ENCODE results near the gene RAPGEF6. TPM values are rescaled to one million over a fixed set of nuclear protein-coding genes. Genes with fewer than 3 reads are reported as not detected.
A peak's percentile ranks its signal among the peaks of the same experiment; 100 is the strongest.
"Not testable (repeated sequence)": the region's sequence is repeated elsewhere in the genome, so short reads cannot be mapped to it uniquely, and the experiment has no call there.

RAPGEF6 gene
- total and polyA plus RNA-seq, 5 donors = 2.7 to 16.3 (median 13.3) TPM

- H3K9me3 ChIP-seq (ENCODE audit: control insufficient read depth, low read length) = no peaks in the 10 kb centered on the region
- no peaks in the 10 kb centered on the region for H3K27me3 ChIP-seq (ENCODE audit: control insufficient read depth, insufficient read depth)
- H3K27ac ChIP-seq (ENCODE audit: low read length) = no peak overlapping the region
- no peak for ATAC-seq
- H3K4me1 ChIP-seq (ENCODE audit: control insufficient read depth, insufficient read depth, low read length) = peaks cover 2% of the 10 kb centered on the region
- 77% methylated on average over 4 of the region's 4 CpGs for whole genome bisulfite sequencing
- DNase-seq = no peak
- intact Hi-C loops (cut with DNase I) = no loop called here
- no peak overlapping the region for H3K4me3 ChIP-seq (ENCODE audit: low read length)
Measured at GRCh38 chr5:131627207-131627865, 7.7 kb downstream of the RAPGEF6 start.

GRCh38 chr5:131622633-131623032, 12.4 kb downstream of the RAPGEF6 start:
- DNase-seq = no peak
- ATAC-seq = peak in 1 of 2 donors; percentile 64
- intact Hi-C loops (cut with DNase I) = no loop called here
- no peak overlapping the region for H3K4me3 ChIP-seq (ENCODE audit: low read length)
- no peak overlapping the region for H3K27ac ChIP-seq (ENCODE audit: low read length)
- no peaks in the 10 kb centered on the region for H3K27me3 ChIP-seq (ENCODE audit: control insufficient read depth, insufficient read depth)
- H3K9me3 ChIP-seq (ENCODE audit: control insufficient read depth, low read length) = no peaks in the 10 kb centered on the region
- no peaks in the 10 kb centered on the region for H3K4me1 ChIP-seq (ENCODE audit: control insufficient read depth, insufficient read depth, low read length)
- WGBS = 68% methylated on average over 2 of the region's 2 CpGs

GRCh38 chr5:131621164-131621563, 13.9 kb downstream of the RAPGEF6 start:
- intact Hi-C loops (cut with DNase I); H3K4me1 ChIP-seq (ENCODE audit: control insufficient read depth, insufficient read depth, low read length); H3K4me3 ChIP-seq (ENCODE audit: low read length); DNase-seq; H3K27ac ChIP-seq (ENCODE audit: low read length); ATAC-seq; H3K27me3 ChIP-seq (ENCODE audit: control insufficient read depth, insufficient read depth); H3K9me3 ChIP-seq (ENCODE audit: control insufficient read depth, low read length): not testable (repeated sequence)
- WGBS = 96% methylated on average over 2 of the region's 2 CpGs

GRCh38 chr5:131619102-131619501, 15.9 kb downstream of the RAPGEF6 start:
- no peaks in the 10 kb centered on the region for H3K9me3 ChIP-seq (ENCODE audit: control insufficient read depth, low read length)
- no peak overlapping the region for H3K27ac ChIP-seq (ENCODE audit: low read length)
- intact Hi-C loops (cut with DNase I) = no loop called here
- DNase-seq (no peak), ATAC-seq (no peak)
- H3K4me3 ChIP-seq (ENCODE audit: low read length) = no peak overlapping the region
- H3K4me1 ChIP-seq (ENCODE audit: control insufficient read depth, insufficient read depth, low read length) = peaks cover 1% of the 10 kb centered on the region
- WGBS = 71% methylated on average over 8 of the region's 8 CpGs
- H3K27me3 ChIP-seq (ENCODE audit: control insufficient read depth, insufficient read depth) = no peaks in the 10 kb centered on the region

- Histone ChIP-seq H3K27ac (ENCODE audit: low read length) (no peak overlapping the region), H3K4me1 (ENCODE audit: control insufficient read depth, insufficient read depth, low read length) (peaks cover 1% of the 10 kb centered on the region), H3K9me3 (ENCODE audit: control insufficient read depth, low read length) (no peaks in the 10 kb centered on the region), H3K27me3 (ENCODE audit: control insufficient read depth, insufficient read depth) (no peaks in the 10 kb centered on the region), H3K4me3 (ENCODE audit: low read length) (no peak overlapping the region)
- WGBS = 78% methylated on average over 11 of the region's 11 CpGs
- intact Hi-C loops (cut with DNase I) = no loop called here
- DNase-seq (no peak), ATAC-seq (no peak)
Measured at GRCh38 chr5:131617140-131617822, 17.7 kb downstream of the RAPGEF6 start.

- H3K4me1 ChIP-seq (ENCODE audit: control insufficient read depth, insufficient read depth, low read length) = peaks cover 1% of the 10 kb centered on the region
- intact Hi-C loops (cut with DNase I) = no loop called here
- no peak overlapping the region for H3K4me3 ChIP-seq (ENCODE audit: low read length)
- DNase-seq = no peak
- no peaks in the 10 kb centered on the region for H3K9me3 ChIP-seq (ENCODE audit: control insufficient read depth, low read length)
- H3K27ac ChIP-seq (ENCODE audit: low read length) = no peak overlapping the region
- H3K27me3 ChIP-seq (ENCODE audit: control insufficient read depth, insufficient read depth) = no peaks in the 10 kb centered on the region
- 85% methylated on average over 2 of the region's 2 CpGs for WGBS
- ATAC-seq = no peak
Measured at GRCh38 chr5:131615957-131616356, 19.1 kb downstream of the RAPGEF6 start.

GRCh38 chr5:131613423-131613822, 21.6 kb downstream of the RAPGEF6 start:
- Histone ChIP-seq H3K9me3 (ENCODE audit: control insufficient read depth, low read length) (no peaks in the 10 kb centered on the region), H3K4me1 (ENCODE audit: control insufficient read depth, insufficient read depth, low read length) (peaks cover 7% of the 10 kb centered on the region), H3K4me3 (ENCODE audit: low read length) (no peak overlapping the region), H3K27me3 (ENCODE audit: control insufficient read depth, insufficient read depth) (no peaks in the 10 kb centered on the region), H3K27ac (ENCODE audit: low read length) (no peak overlapping the region)
- intact Hi-C loops (cut with DNase I) = no loop called here
- ATAC-seq = no peak
- no peak for DNase-seq

GRCh38 chr5:131611064-131611381, 24.0 kb downstream of the RAPGEF6 start:
- ATAC-seq (no peak), DNase-seq (no peak)
- H3K27me3 ChIP-seq (ENCODE audit: control insufficient read depth, insufficient read depth) = no peaks in the 10 kb centered on the region
- intact Hi-C loops (cut with DNase I) = no loop called here
- no peak overlapping the region for H3K27ac ChIP-seq (ENCODE audit: low read length)
- peaks cover 12% of the 10 kb centered on the region for H3K4me1 ChIP-seq (ENCODE audit: control insufficient read depth, insufficient read depth, low read length)
- 94% methylated on average over 2 of the region's 2 CpGs for WGBS
- H3K9me3 ChIP-seq (ENCODE audit: control insufficient read depth, low read length) = no peaks in the 10 kb centered on the region
- H3K4me3 ChIP-seq (ENCODE audit: low read length) = no peak overlapping the region

GRCh38 chr5:131610198-131611063, 24.6 kb downstream of the RAPGEF6 start:
- ATAC-seq = no peak
- Histone ChIP-seq H3K27me3 (ENCODE audit: control insufficient read depth, insufficient read depth) (no peaks in the 10 kb centered on the region), H3K4me3 (ENCODE audit: low read length) (no peak overlapping the region), H3K4me1 (ENCODE audit: control insufficient read depth, insufficient read depth, low read length) (peaks cover 13% of the 10 kb centered on the region), H3K27ac (ENCODE audit: low read length) (no peak overlapping the region), H3K9me3 (ENCODE audit: control insufficient read depth, low read length) (no peaks in the 10 kb centered on the region)
- 73% methylated on average over 6 of the region's 6 CpGs for WGBS
- intact Hi-C loops (cut with DNase I) = no loop called here
- DNase-seq = no peak

- intact Hi-C loops (cut with DNase I) = no loop called here
- 87% methylated on average over 1 of the region's 1 CpG for WGBS
- H3K27ac ChIP-seq (ENCODE audit: low read length) = no peak overlapping the region
Measured at GRCh38 chr5:131609774-131610173, 25.3 kb downstream of the RAPGEF6 start.

GRCh38 chr5:131608597-131608996, 26.4 kb downstream of the RAPGEF6 start:
- Histone ChIP-seq H3K4me1 (ENCODE audit: control insufficient read depth, insufficient read depth, low read length) (peaks cover 13% of the 10 kb centered on the region), H3K27me3 (ENCODE audit: control insufficient read depth, insufficient read depth) (no peaks in the 10 kb centered on the region), H3K9me3 (ENCODE audit: control insufficient read depth, low read length) (no peaks in the 10 kb centered on the region), H3K4me3 (ENCODE audit: low read length) (no peak overlapping the region), H3K27ac (ENCODE audit: low read length) (no peak overlapping the region)
- DNase-seq = no peak
- no peak for ATAC-seq
- intact Hi-C loops (cut with DNase I) = no loop called here
- 84% methylated on average over 5 of the region's 5 CpGs for WGBS

More at GRCh38 chr5:131609774-131610173, 25.3 kb downstream of the RAPGEF6 start:
- H3K9me3 ChIP-seq (ENCODE audit: control insufficient read depth, low read length) = no peaks in the 10 kb centered on the region
- H3K4me3 ChIP-seq (ENCODE audit: low read length) = no peak overlapping the region
- DNase-seq (no peak), ATAC-seq (no peak)
- H3K27me3 ChIP-seq (ENCODE audit: control insufficient read depth, insufficient read depth) = no peaks in the 10 kb centered on the region
- peaks cover 13% of the 10 kb centered on the region for H3K4me1 ChIP-seq (ENCODE audit: control insufficient read depth, insufficient read depth, low read length)

Data from right cardiac atrium (tissue), 5 donors.